PC-9 (cell line): ENCODE measurements around the gene GNL3. TPM values are rescaled to one million over a fixed set of nuclear protein-coding genes. Genes with fewer than 3 reads are reported as not detected.
"Not testable (repeated sequence)": the region's sequence is repeated elsewhere in the genome, so short reads cannot be mapped to it uniquely, and the experiment has no call there.

Source experiments
- BruUV-seq: library from RNA; stranded (reverse); fragments of 400-500 nt; replicated peaks from 2 replicates; lab custom pipeline; 2021; lab: Mats Ljungman, UMichigan
- CTCF ChIA-PET: fragments of 300-600 bp; sonication (Branson Sonifier 250); formaldehyde crosslinking; loops from one replicate; lab custom pipeline; 2022; ENCODE audit warnings: antibody characterized with exemption; lab: Charles Lee
- POLR2A ChIA-PET: fragments of 300-600 bp; sonication (Branson Sonifier 250); formaldehyde crosslinking; loops from one replicate; lab custom pipeline; 2022; ENCODE audit warnings: antibody characterized with exemption; ENCODE audit not compliant: unreplicated experiment; lab: Charles Lee
- DNase-seq, 2 experiments: peaks; one replicate each; pipeline versions ENCODE4 v3.0.0 to v3.0.0-alpha.2; 2015 to 2022; ENCODE audit warnings: mixed read lengths in 1 of 2
- H2AFZ ChIP-seq: fragments of 200-600 bp; sonication (generic); 2 replicates; pipeline ENCODE4 v1.8.1; 2017; ENCODE audit warnings: antibody characterized with exemption
- H3F3A ChIP-seq: fragments of 200-600 bp; sonication (generic); 2 replicates; pipeline ENCODE4 v1.8.1; 2017; ENCODE audit warnings: antibody characterized with exemption, mild to moderate bottlenecking, low read depth; ENCODE audit not compliant: insufficient read depth
- H3K27ac ChIP-seq: fragments of 200-600 bp; sonication (generic); 2 replicates; pipeline ENCODE4 v1.6.1; 2016; ENCODE audit warnings: mixed run types
- H3K27me3 ChIP-seq: fragments of 200-600 bp; sonication (generic); 2 replicates; pipeline ENCODE4 v1.6.1; 2016; ENCODE audit warnings: low read depth, mixed run types; ENCODE audit not compliant: insufficient read depth
- H3K36me3 ChIP-seq: fragments of 200-600 bp; sonication (generic); 2 replicates; pipeline ENCODE4 v1.6.1; 2016; ENCODE audit warnings: low read depth, mixed run types
- H3K4me1 ChIP-seq: fragments of 200-600 bp; sonication (generic); replicated peaks from 2 replicates; pipeline ENCODE4 v1.6.1; 2016; ENCODE audit warnings: mixed run types; ENCODE audit not compliant: insufficient read depth
- H3K4me2 ChIP-seq: fragments of 200-600 bp; sonication (generic); 2 replicates; pipeline ENCODE4 v1.6.1; 2017; ENCODE audit warnings: mixed run types
- H3K4me3 ChIP-seq: fragments of 200-600 bp; sonication (generic); 2 replicates; pipeline ENCODE4 v1.6.1; 2016; ENCODE audit warnings: mixed run types
- H3K79me2 ChIP-seq: fragments of 200-600 bp; sonication (generic); 2 replicates; pipeline ENCODE4 v1.6.1; 2017; ENCODE audit warnings: low read depth, mixed run types
- H3K9me2 ChIP-seq: fragments of 200-600 bp; sonication (generic); 2 replicates; pipeline ENCODE4 v1.8.1; 2017; ENCODE audit warnings: mild to moderate bottlenecking; ENCODE audit not compliant: insufficient read depth
- H3K9me3 ChIP-seq: fragments of 200-600 bp; sonication (generic); 2 replicates; pipeline ENCODE4 v1.8.1; 2016; ENCODE audit warnings: low read depth; ENCODE audit not compliant: insufficient read depth
- H4K20me1 ChIP-seq: fragments of 200-600 bp; sonication (generic); 2 replicates; pipeline ENCODE4 v1.8.1; 2017; ENCODE audit not compliant: insufficient read depth
- CTCF ChIP-seq: fragments of 200-600 bp; sonication (generic); conservative IDR thresholded peaks from 2 replicates; pipeline ENCODE4 v1.6.1; 2017; ENCODE audit warnings: mixed run types, antibody characterized with exemption, mild to moderate bottlenecking, moderate library complexity
- EZH2 ChIP-seq: fragments of 200-600 bp; sonication (generic); IDR thresholded peaks from 2 replicates; pipeline ENCODE4 v1.8.0; 2017; ENCODE audit warnings: antibody characterized with exemption, low read depth
- intact Hi-C: fragments of 100-400 bp; cut with micrococcal nuclease; formaldehyde crosslinking; loops from one replicate; pipeline ENCODE4 v1.10.0; 2022; ENCODE audit not compliant: unreplicated experiment
- total RNA-seq: library from RNA; stranded (reverse); gene quantifications from 2 replicates; pipeline ENCODE4 v1.2.3, GENCODE V29; 2021

The GNL3 gene
- total RNA-seq, 1 experiment from 2014 or later = 82.3 TPM

GRCh38 chr3:52670621-52671521 is 15.0 kb upstream of the GNL3 start:
- peak overlapping the region; percentile 67 for H3K4me2 ChIP-seq
- ChIA-PET CTCF (interaction anchor here (0.6 to 0.9 kb wide), 3 partner anchors 217 to 259 kb away, joined by 3 to 4 read pairs (median 3); partner anchors contain the start of gene TNNC1), POLR2A (interaction anchor here (0.5 to 1.3 kb wide), 6 partner anchors 15 to 673 kb away, joined by 3 to 17 read pairs (median 6); partner anchors contain the start of genes GNL3, PBRM1 and UQCC5)
- DNase-seq = peak; percentile 77 to 98
- peak overlapping the region; percentile 70 for H3K27ac ChIP-seq
- peak overlapping the region; percentile 26; the same call in 1 of the 2 replicates for H3K4me3 ChIP-seq
- H2AFZ ChIP-seq = no peak overlapping the region
- H3K79me2 ChIP-seq = peaks cover 7% of the 10 kb centered on the region; the same call in 1 of the 2 replicates
- H3K36me3 ChIP-seq = peaks cover 15% of the 10 kb centered on the region
- H3K4me1 ChIP-seq = peaks cover 31% of the 10 kb centered on the region
- TF ChIP-seq CTCF (no peak), EZH2 (no peak)
- H4K20me1 ChIP-seq = no peaks in the 10 kb centered on the region
- H3K9me2 ChIP-seq = no peaks in the 10 kb centered on the region; the same call in 1 of the 2 replicates
- peaks cover 23% of the 10 kb centered on the region for H3F3A ChIP-seq
- intact Hi-C loops = loop anchor here (1.0 to 2.0 kb wide), 2 partner anchors 144 to 221 kb away; no protein-coding TSS in a partner anchor
- no TSS peak for BruUV-seq
- H3K9me3 ChIP-seq = no peaks in the 10 kb centered on the region
- no peaks in the 10 kb centered on the region for H3K27me3 ChIP-seq

DNA sequence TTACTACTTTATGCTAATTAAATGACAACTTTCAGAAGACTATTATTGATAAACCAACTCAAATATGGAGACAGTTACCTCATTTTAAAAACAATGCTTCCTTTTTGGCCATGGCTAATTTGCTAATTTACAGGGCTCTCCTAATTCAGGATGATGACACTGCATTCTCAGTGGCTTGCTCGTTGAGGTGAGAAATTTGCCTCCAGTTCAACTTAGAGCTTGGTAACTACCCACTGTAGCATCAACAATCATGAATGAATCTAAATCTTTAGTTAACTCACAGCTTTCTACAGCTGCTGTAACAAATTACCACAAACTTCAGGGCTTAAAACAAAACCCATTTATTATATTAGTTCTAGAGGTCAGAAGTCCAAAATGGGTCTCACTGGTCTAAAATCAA is 14.2 kb upstream of the GNL3 start:
- H3K36me3 ChIP-seq = peaks cover 15% of the 10 kb centered on the region
- TF ChIP-seq CTCF (no peak), EZH2 (no peak)
- H3K27me3 ChIP-seq = no peaks in the 10 kb centered on the region
- DNase-seq = no peak
- H2AFZ ChIP-seq = no peak overlapping the region
- H3K9me2 ChIP-seq = no peaks in the 10 kb centered on the region; the same call in 1 of the 2 replicates
- BruUV-seq = no TSS peak
- H4K20me1 ChIP-seq = no peaks in the 10 kb centered on the region
- H3F3A ChIP-seq = peaks cover 23% of the 10 kb centered on the region
- H3K27ac ChIP-seq = peak overlapping the region; percentile 70
- ChIA-PET CTCF (no interaction called here), POLR2A (interaction anchor here (1.3 kb wide), 1 partner anchor 136 kb away, joined by 8 read pairs; the partner anchor contains the start of gene UQCC5)
- peaks cover 31% of the 10 kb centered on the region for H3K4me1 ChIP-seq
- intact Hi-C loops = loop anchor here (2.0 kb wide), 1 partner anchor 145 kb away; no protein-coding TSS in a partner anchor
- peak overlapping the region; percentile 66 for H3K4me2 ChIP-seq
- peaks cover 7% of the 10 kb centered on the region; the same call in 1 of the 2 replicates for H3K79me2 ChIP-seq
- no peaks in the 10 kb centered on the region for H3K9me3 ChIP-seq
- no peak overlapping the region for H3K4me3 ChIP-seq

- H3K4me3 ChIP-seq, H3K4me2 ChIP-seq, H3K79me2 ChIP-seq, H2AFZ ChIP-seq, H3K9me3 ChIP-seq, H4K20me1 ChIP-seq, H3K9me2 ChIP-seq, CTCF ChIA-PET, H3F3A ChIP-seq, H3K27me3 ChIP-seq, POLR2A ChIA-PET, H3K27ac ChIP-seq, BruUV-seq, intact Hi-C loops, DNase-seq: not testable (repeated sequence)
- H3K4me1 ChIP-seq = peaks cover 11% of the 10 kb centered on the region
- peaks cover 21% of the 10 kb centered on the region; the same call in 1 of the 2 replicates for H3K36me3 ChIP-seq
Measured at GRCh38 chr3:52676201-52676600, 9.6 kb upstream of the GNL3 start.
